ENCODE data around the gene CPLX4.

CPLX4 gene

DNA sequence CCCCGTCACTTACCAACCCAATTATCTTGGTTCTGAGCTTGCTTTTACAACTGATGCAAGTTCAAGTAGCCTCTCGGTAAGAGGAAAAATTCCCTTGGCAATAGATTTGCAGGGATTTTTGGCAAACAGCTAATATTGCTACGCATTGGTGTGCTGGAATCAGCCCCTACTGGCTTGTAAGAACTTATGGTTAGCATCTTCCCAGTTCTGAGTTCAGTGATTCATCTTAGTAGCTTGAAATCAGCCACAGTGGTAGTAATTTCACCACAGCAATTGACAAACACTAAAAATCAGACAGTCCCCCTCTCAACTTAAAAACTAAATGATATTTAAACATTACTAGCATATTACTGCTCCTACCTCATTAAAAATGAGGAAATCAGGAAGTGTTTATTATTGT is 39.3 kb downstream of the CPLX4 start:
- TF ChIP-seq EZH2 (IDR thresholded peaks at IDR 0.05; ENCODE audit: borderline replicate concordance, low read length), result no peak
- TF ChIP-seq, protein P1, sequence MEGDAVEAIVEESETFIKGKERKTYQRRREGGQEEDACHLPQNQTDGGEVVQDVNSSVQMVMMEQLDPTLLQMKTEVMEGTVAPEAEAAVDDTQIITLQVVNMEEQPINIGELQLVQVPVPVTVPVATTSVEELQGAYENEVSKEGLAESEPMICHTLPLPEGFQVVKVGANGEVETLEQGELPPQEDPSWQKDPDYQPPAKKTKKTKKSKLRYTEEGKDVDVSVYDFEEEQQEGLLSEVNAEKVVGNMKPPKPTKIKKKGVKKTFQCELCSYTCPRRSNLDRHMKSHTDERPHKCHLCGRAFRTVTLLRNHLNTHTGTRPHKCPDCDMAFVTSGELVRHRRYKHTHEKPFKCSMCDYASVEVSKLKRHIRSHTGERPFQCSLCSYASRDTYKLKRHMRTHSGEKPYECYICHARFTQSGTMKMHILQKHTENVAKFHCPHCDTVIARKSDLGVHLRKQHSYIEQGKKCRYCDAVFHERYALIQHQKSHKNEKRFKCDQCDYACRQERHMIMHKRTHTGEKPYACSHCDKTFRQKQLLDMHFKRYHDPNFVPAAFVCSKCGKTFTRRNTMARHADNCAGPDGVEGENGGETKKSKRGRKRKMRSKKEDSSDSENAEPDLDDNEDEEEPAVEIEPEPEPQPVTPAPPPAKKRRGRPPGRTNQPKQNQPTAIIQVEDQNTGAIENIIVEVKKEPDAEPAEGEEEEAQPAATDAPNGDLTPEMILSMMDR (IDR thresholded peaks at IDR 0.05; ENCODE audit: low read length), result no peak
- Histone ChIP-seq H3K36me3 (ENCODE audit: insufficient read depth, low read length) (no peaks in the 10 kb centered on the region), H3K4me3 (ENCODE audit: low read depth, low read length, poor library complexity, severe bottlenecking) (no peak overlapping the region), H3K27me3 (ENCODE audit: insufficient read depth, low read length) (0 out of 2 replicates have a peak, but pooled peaks cover 3% of the 10 kb centered on the region), H3K9me3 (ENCODE audit: low read length) (no peaks in the 10 kb centered on the region), H3K27ac (ENCODE audit: low read depth, low read length, poor library complexity, severe bottlenecking) (no peak overlapping the region), H4K20me1 (ENCODE audit: insufficient read depth, low read length) (no peaks in the 10 kb centered on the region), H3K9me2 (ENCODE audit: low read depth, low read length) (no peaks in the 10 kb centered on the region), H3K4me2 (ENCODE audit: low read length) (no peak overlapping the region), H3F3A (ENCODE audit: insufficient read depth, low read length) (no peaks in the 10 kb centered on the region), H3K79me2 (ENCODE audit: insufficient read depth, low read length) (no peaks in the 10 kb centered on the region), H3K4me1 (ENCODE audit: insufficient read depth, low read length, severe bottlenecking) (no peaks in the 10 kb centered on the region), H2AFZ (ENCODE audit: low read length) (no peak overlapping the region), H3K9ac (ENCODE audit: low read length) (no peak overlapping the region)

- Histone ChIP-seq H3K79me2 (ENCODE audit: insufficient read depth, low read length) (no peaks in the 10 kb centered on the region), H4K20me1 (ENCODE audit: insufficient read depth, low read length) (no peaks in the 10 kb centered on the region), H3K27me3 (ENCODE audit: insufficient read depth, low read length) (0 out of 2 replicates have a peak, but pooled peaks cover 3% of the 10 kb centered on the region), H3K9ac (ENCODE audit: low read length) (no peak overlapping the region), H3F3A (ENCODE audit: insufficient read depth, low read length) (no peaks in the 10 kb centered on the region), H3K9me3 (ENCODE audit: low read length) (no peaks in the 10 kb centered on the region), H3K36me3 (ENCODE audit: insufficient read depth, low read length) (no peaks in the 10 kb centered on the region), H3K9me2 (ENCODE audit: low read depth, low read length) (no peaks in the 10 kb centered on the region), H3K4me3 (ENCODE audit: low read depth, low read length, poor library complexity, severe bottlenecking) (no peak overlapping the region), H3K27ac (ENCODE audit: low read depth, low read length, poor library complexity, severe bottlenecking) (no peak overlapping the region), H2AFZ (ENCODE audit: low read length) (no peak overlapping the region), H3K4me2 (ENCODE audit: low read length) (no peak overlapping the region), H3K4me1 (ENCODE audit: insufficient read depth, low read length, severe bottlenecking) (no peaks in the 10 kb centered on the region)
- TF ChIP-seq EZH2 (IDR thresholded peaks at IDR 0.05; ENCODE audit: borderline replicate concordance, low read length), result no peak
- TF ChIP-seq, protein P1 (IDR thresholded peaks at IDR 0.05; ENCODE audit: low read length), result no peak
Measured at GRCh38 chr18:59278793-59279192, 39.7 kb downstream of the CPLX4 start.

GRCh38 chr18:59276047-59276446 is 42.4 kb downstream of the CPLX4 start:
- Histone ChIP-seq H3K9me2 (ENCODE audit: low read depth, low read length) (no peaks in the 10 kb centered on the region), H3K4me3 (ENCODE audit: low read depth, low read length, poor library complexity, severe bottlenecking) (no peak overlapping the region), H2AFZ (ENCODE audit: low read length) (no peak overlapping the region), H3K4me1 (ENCODE audit: insufficient read depth, low read length, severe bottlenecking) (no peaks in the 10 kb centered on the region), H4K20me1 (ENCODE audit: insufficient read depth, low read length) (no peaks in the 10 kb centered on the region), H3K27me3 (ENCODE audit: insufficient read depth, low read length) (0 out of 2 replicates have a peak, but pooled peaks cover 3% of the 10 kb centered on the region), H3K79me2 (ENCODE audit: insufficient read depth, low read length) (no peaks in the 10 kb centered on the region), H3F3A (ENCODE audit: insufficient read depth, low read length) (no peaks in the 10 kb centered on the region), H3K4me2 (ENCODE audit: low read length) (no peak overlapping the region), H3K27ac (ENCODE audit: low read depth, low read length, poor library complexity, severe bottlenecking) (no peak overlapping the region), H3K9me3 (ENCODE audit: low read length) (no peaks in the 10 kb centered on the region), H3K36me3 (ENCODE audit: insufficient read depth, low read length) (no peaks in the 10 kb centered on the region), H3K9ac (ENCODE audit: low read length) (no peak overlapping the region)
- TF ChIP-seq, protein P1 (IDR thresholded peaks at IDR 0.05; ENCODE audit: low read length), result no peak
- no peak for TF ChIP-seq EZH2 (IDR thresholded peaks at IDR 0.05; ENCODE audit: borderline replicate concordance, low read length)
